ENCODE results near the gene FKBP6.
"Not testable (repeated sequence)": the region's sequence is repeated elsewhere in the genome, so short reads cannot be mapped to it uniquely, and the experiment has no call there.

The FKBP6 gene

DNA sequence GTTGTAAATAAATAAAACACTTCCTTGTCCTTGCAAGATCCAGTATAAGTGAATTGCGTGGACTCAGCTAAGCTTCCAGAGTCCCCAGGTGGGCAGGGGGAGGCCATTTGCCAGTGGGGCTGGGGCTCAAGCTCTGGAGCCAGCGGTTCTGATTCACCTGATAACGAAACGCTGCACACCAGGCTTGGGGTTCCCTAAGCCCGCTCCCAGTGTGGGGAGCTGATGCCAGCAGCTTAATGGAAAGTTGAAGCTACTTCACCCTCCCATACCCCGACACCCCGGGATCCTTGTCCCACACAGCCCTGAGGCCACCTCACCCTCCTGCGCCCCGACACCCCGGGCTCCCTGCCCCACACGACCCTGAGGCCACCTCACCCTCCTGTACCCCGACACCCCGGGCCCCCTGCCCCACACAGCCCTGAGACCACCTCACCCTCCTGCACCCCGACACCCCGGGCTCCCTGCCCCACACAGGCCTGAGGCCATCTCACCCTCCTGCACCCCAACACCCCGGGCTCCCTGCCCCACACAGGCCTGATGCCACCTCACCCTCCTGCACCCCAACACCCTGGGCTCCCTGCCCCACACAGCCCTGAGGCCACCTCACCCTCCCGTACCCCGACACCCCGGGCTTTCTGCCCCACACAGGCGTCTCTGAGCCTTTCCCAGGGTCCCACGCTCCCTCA is 30.8 kb downstream of the FKBP6 start:
- no peak for DNase-seq

DNA sequence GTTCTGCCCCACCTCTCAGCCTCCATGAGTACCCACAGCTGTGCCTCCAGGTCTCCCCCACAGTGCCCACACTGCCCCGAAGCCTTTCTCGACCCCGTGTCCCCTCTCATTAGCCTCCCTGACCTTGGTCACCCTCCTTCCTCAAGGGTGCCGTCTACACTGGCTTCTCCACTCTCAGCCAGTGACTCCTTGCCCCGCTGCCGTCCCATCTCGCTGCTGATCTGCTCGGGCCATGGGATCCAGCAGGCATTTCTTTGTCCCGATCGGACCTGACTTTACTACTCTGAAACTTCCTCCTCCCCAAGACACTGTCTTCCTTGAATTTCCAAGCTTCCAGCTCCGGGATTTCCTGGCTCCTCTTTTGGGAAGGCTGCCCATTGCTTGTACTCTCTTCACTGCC is 31.3 kb downstream of the FKBP6 start:
- DNase-seq = no peak

DNA sequence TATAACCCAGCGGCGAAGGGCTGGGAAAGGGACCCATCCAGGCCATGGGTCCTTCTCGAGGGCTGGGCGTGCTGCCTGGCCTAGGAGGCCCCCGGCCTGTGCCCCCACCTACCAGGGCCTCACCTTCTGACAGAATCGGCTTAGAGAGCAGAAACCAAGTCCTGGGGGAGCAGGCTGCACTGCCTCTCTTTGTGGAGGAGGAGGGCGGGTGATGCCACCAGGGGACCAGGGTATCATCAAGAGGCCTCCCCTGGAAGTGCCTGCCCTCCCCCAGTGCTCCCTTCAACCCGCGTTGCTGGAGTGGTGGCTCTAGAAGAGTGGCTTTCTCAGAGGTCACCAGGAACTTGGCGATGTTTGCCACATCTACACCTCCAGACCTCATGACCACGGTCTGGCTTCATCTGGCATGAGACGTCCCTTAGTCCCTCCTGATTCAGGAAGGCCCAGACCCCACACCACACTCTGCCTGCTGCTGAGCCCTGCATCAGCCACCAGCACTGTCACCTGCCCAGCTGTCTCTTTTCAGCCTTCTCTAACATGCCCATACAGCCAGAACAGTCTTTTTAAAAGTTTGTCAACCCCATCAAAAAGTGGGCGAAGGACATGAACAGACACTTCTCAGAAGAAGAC is 31.9 kb downstream of the FKBP6 start:
- DNase-seq = no peak

DNA sequence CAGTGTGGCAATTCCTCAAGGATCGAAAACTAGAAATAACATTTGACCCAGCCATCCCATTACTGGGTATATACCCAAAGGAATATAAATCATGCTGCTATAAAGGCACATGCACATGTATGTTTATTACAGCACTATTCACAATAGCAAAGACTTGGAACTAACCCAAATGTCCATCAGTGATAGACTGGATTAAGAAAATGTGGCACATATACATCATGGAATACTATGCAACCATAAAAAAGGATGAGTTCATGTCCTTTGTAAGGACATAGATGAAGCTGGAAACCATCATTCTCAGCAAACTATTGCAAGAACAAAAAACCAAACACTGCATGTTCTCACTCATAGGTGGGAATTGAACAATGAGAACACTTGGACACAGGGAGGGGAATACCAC is 32.6 kb downstream of the FKBP6 start:
- DNase-seq = not testable (repeated sequence)

DNA sequence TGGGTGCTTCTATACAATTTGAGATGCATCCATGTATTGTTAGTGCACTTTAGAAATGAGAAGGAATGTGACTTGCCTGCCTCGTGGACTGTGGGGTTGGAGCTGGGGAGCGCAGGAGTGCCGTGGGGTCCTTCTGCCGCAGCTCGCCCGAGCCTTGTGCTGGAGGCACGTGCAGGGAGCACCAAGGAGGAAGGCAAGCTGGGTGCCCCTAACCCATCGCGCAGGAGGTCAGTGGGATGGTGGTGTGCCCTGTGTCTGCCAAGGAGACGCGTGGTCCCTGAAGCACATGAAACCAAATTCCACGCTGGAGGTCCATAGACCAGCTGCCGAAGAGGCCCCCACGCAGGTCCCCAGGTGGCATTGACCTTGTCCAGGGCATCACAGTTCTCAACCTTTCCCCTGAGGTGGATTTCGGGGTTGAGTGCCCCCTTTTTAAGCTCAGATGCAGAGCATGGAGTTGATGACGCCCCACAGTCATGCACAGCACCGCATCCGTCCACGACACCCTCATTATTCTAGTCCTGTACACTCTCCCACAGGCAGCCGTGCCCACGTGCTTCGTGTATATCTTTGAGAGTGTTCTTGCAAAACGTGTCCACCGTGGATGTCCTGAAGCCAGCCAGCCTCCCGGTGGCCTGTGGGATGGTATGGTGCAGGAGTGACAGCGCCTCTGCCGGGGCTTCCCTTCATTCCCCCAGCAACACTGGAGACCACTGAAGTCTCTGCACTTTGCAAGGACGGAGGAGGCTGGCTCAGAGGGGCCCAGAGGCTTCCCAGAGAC is 35.5 kb downstream of the FKBP6 start:
- no peak for DNase-seq

DNA sequence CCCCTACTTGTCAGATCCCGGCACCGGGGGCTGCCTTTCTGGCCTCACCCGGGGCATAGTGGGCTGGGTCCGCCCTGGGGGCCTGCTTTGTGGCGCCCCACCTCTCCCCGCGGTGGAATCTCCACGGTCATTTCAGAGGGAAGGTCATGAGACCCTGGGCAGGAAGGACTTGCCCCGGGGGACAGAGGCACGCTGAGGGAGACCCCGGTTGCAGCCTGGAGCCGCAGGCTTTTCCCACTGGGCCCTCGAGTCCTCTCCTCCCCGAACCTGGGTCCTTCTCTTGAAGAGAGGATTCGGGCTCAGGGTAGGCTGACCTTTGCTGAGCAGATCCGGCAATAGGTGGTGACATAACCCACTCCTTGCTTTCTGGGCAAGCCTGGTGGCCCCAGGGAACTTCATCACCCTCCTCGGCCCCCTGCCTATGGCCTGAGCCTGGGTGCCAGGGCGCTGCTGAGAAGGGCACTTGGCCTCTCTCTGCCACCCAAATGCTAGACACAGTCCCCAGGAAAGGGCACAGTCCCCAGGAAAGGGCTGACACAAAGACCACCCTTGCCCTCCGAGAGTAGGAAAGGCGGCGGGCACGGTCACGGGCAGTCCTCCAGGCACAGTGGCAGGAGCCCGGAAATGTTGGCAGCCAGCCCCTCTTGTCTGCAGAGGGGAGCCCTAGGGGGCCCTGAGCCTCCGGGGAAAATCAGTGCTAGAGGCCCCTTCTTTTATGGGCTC is 36.2 kb downstream of the FKBP6 start:
- DNase-seq = peak; percentile 84 to 91

DNA sequence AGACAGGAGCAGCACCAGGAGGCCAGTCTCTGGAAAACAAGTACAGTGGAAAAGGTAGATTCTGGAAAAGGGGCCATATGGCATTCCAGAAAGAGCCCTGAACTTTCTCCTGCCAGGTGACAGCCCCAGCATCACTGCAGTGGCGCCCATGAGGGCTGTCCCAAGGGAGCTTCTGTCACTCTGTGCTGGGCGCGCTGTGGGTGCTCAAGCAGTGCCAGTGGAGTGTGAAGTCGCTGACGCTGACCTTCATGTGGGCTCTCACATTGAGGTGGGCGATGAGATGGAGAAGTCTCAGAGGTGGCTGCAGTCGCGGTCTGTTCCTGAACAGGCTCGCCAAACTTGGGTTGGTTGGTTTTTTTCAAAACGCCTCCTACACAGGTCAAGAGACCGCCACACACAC is 38.2 kb downstream of the FKBP6 start:
- DNase-seq = no peak

DNA sequence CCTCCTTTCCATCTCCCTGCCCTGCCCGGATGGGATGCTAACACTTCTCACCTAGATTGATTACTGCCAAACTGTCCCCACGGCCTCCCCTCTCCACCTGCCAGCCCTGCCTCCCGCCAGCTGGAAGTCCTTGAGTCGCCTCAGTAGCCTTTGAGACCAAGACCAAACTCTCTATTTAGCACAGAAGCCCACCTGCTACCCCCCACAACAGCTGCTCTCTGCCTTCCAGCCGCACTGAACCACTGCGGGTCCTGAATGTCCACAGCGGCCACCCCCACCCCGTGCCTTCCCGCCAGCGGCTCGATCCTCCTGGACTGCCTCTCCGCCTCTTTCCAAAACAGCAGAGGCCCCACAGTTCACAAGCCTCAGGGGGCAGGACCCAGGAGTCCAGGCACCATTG is 39.0 kb downstream of the FKBP6 start:
- DNase-seq = no peak

DNA sequence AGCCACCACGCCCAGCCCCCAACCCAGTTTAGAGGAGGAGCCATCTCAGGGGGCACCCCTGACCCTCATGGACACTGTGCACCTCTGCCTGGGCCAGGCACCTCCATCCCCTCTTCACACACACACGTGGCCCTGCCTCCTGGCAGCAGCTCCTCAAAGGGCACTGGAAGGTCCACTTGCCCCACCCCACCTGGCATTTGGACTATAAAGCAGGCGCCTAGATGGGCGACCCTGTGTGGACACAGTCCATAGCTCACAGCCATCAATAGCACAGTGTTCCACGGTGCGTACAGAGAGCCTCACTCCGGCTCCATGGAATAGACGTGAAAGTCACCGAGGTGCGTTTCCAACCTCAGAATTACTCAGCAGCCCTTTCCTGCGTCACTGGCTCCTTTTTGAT is 41.0 kb downstream of the FKBP6 start:
- DNase-seq = no peak

DNA sequence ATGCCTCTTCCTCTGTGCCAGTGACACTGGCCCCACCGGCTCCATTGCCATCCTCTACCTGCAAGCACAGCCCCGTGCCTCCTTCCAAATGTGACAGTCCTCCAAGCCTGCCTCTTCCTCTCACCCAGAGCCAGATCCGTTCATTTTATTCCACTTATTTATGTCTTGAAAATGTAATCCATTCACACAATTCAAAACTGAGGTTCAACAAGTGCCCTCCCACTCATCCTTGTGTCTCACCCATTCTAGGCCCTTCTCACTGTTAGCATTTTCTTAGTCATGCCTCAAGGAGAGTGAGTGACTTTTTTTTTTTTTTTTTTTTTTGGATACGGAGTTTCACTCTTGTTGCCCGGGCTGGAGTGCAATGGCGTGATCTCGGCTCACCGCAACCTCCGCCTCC is 41.7 kb downstream of the FKBP6 start:
- DNase-seq = no peak

DNA sequence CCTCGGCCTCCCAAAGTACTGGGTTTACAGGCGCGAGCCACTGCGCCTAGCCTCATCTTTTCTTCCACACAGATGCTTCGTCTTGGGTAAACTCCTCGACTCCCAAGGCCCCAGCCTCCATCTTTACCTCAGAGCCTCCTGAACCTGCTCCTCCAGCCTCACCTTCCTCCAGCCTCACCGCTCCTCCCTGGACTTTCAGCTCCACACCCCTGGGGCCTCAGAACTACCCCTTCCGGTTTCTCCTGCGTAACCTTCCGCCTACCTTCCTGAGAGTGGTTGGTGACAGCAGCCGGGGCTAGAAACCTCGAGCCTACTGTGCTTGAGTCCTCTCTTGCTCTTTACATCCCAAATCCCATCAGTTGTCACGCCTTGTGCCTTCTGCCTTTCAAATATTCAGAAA is 45.8 kb downstream of the FKBP6 start:
- DNase-seq = no peak

DNA sequence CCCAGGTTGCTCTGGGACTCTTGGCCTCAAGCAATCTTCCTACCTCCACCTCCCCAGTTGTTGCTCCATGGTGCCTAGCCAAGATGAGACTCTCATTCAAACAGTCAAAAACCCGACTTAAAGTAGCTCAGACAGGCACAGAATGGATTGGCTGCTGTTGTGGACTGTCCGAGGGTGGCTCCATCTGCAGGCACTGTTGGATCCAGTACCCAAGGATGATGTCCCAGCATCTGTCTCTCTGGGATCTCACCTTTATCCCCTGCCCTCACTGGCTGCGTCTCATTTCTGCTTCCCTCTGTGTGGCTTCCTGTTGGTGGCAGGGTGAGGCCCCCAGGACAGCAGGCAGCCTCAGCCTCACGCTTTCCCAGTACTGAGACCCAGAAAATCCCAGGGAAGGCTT is 48.3 kb downstream of the FKBP6 start:
- DNase-seq = not testable (repeated sequence)

DNA sequence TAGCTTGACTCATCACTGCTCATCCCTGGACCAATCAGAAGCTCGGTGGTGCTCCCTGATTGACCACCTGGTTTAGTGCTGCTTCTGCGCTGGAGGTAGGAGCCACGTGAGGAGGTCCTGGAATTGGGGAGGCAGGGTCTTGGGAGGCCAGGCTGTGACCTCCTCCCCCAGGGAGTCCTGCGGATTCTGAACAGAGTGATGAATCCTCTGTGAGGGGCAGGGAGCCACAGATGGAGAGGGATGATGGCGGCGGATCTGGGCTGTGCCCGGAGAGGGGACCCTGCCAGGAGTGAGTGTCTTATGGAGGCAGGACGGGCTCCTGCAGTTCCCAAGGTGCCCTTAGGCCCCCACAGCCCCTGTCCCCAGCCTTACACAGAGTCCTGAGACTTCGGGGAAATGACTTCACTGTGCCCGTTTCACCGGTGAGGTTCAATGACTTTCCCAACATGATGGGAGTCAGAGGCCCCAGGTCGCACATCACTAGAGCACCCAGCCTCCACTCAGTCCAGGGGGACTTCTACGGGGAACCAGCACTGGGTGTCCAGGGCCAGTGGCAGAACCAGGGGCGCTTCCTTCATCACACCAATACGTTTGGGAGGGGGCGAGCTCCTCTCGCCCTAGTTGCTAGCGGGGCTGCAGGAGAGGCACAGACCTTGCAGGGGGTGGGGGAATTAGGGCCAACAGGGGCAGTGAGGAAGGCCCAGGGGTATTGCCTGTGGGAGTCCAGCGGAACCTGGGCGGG is 48.9 kb downstream of the FKBP6 start:
- no peak for DNase-seq

DNA sequence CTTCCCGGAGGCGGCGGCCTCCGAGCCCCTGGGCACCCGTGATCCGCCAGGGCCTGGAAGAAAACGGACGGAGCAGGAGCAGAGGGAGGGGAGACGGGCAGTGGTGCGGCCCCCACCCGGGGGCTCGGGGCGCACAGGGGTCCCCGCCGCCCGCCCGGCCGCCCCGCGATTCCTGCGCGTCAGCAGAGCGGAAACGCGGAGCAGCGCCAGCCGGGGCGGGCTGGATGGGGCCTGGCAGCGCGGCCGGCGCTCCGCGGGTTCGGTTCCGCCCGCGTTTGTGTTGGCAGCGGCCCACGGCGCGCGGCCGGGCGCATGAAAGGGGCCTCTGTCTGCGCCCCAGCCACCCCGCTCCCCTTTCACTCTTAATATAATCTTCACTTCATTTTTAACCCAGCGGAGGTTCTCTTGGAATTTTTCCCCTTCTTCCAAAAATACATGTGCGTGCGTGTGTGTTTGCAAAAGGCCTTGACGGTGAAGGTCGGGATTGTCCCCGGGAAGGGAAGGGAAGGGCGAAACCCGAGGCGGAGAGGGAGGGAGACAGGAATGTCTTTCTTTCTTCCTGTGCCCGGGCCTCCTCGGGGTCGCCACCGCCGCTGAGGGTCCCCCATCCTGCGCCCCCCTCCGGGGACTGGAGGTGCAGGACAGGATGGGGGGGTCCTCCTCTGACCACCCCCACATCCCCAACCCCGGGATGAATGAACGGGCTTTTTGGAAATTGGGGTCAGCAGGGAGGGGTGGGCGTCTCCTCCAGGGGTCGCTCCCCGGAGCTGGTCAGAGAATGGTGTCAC is 49.6 kb downstream of the FKBP6 start:
- not testable (repeated sequence) for DNase-seq

DNA sequence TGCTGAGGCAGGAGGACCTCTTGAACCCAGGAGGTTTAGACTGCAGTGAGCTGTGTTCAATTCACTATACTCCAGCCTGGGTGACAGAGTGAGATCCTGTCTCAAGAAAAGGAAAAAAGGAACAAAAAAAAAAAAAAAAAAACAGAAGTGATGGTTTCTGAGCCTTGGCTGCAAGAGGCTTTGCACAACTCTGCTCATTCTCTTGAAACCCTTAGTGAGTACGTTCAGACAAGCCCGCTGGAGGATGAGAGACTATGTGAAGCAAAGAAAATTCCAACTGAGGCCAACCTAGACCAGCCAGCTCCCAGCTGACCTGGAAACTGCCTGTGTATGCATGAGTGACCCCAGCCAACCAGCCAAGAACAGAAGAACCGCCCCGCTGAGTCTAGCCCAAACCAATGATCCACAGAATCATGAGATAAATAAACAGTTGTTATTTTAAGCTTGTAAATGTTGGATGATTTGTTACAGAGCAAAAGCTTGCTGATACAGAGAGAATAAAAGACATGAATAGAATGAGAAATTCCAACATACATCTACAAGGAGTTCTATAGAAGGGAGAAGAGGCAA is 55.1 kb downstream of the FKBP6 start:
- no peak for DNase-seq

DNA sequence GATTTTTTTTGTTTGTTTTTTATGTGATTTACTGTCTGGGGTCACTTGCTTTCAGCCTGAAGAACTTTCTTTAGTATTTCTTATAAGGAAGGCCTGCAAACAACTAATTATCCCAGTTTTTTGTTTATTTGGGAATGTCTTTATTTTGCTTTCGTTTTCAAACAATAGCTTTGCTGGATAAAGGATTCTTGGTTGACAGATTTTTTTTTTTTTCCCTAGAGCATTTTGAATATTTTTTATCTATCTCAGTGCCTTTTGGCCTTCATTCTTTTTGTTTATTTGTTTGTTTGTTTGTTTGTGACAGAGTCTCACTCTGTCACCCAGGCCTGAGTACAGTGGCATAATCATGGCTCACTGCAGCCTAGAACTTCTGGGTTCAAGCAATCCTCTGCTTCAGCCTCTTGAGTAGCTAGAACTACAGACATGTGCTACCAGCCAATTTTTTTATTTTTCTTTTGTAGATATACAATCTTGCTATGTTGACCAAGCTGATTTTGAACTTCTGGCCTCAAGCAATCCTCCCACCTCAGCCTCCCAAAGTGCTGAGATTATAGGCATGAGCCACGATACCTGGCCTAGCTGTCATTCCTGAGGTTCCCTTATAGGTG is 59.4 kb downstream of the FKBP6 start:
- DNase-seq = no peak

DNA sequence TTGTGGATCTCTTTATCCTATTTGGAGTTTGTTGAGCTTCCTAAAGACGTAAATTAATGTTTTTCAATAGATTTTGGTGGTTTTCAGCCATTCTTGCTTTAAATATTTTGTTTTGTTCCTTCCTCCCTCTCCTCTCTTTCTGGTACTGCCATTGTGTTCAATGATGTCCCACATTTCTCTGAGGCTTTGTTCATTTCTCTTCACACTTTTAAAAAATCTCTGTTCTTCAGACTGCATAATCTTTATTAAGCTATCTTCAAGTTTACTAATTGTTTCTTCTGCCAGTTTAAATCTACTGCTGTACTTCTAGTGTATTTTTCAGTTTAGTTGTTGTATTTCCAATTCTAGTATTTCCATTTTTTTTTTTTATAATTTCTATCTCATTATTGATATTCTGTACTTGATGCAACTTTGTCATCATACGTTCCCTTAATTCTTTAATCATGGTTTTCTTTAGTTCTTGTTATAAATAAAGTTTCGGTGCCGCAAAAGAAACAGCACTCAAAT is 60.0 kb downstream of the FKBP6 start:
- no peak for DNase-seq

DNA sequence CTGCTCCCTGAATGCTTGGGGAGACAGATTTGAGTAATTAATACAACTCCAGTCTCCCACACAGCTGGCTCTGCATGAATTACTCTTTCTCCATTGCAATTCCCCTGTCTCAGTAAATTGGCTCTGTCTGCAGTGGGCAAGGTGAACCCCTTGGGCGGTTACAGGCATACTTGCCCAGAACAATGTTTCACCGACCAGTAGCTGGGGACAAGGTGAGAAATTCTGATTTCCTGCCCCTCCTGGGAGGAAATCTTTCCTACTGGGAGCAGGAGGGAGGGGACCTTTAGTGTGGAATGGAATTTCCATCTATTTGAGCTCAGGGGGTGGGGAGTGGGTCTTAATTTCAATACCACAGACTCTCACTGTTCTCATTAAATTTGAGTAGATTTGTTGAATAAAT is 63.4 kb downstream of the FKBP6 start:
- no peak for DNase-seq

DNA sequence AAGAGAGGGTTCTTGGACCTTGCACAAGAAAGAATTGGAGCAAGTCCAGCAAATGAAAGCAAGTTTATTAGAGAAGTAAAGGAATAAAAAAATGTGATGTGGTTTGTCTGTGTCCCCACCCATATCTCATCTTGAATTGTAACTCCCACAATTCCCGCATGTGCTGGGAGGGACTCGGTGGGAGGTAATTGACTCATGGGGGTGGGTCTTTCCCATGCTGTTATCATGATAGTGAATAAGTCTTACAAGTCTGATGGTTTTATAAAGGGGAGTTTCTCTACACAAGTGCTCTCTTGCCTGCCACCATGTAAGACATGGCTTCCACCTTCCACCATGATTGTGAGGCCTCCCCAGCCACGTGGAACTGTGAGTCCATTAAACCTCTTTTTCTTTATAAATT is 66.5 kb downstream of the FKBP6 start:
- DNase-seq = no peak

DNA sequence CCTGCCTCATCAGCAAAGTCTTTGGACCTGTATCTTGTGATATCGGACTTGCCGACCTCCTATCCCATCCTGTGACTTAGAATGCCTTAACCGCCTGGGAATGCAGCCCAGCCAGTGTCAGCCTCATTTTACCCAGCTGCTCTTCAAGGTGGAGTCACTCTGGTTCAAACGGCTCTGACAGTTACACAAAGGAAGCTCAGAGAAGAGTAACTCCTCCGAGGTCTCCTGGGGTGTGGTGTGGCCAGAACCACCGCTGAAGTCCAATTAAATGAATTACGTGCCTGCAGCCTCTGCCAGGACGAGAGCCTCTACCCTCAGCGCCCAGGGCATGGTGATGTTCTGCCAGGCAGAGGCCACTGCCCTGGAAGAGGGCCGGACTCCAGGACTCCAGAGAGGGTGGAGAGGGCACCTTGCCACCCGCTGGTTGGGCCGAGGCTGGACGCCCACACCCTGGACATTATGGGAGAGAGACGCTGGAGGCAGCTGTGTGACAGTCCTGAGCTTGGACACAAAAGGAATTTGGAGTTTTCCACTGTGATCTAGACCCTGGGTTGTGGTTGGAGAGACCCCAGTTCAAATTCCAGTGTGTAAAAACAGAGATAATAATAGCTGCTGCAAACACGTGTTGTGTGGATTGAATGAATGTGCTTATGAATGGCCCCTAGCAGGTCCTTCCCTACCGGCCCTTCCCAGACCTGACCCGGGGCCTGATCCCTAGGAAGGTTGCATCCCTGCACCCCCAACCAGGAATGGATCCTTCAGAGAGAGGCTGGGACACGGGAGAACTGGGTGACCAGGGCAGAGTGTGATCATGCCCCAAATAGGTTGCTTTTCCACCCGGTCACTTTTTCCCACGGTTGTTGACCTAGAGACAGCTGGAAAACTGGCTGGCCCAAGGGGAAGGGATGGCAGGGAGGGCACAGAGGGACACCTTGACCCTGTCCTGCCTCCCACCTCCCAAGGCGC is 67.9 kb downstream of the FKBP6 start:
- DNase-seq = no peak
